HepG2 (cell line): ENCODE results near the gene ITGAE. TPM values are rescaled to one million over a fixed set of nuclear protein-coding genes. Genes with fewer than 3 reads are reported as not detected.

Experiments used
- ATAC-seq: fragments of 200-7000 bp; cut with Tn5 transposase; 3 replicates; pipeline ENCODE4 v1.9.1; 2020; ENCODE audit warnings: mild to moderate bottlenecking, moderate library complexity
- BruUV-seq: library from RNA; stranded (reverse); fragments of 400-500 nt; replicated peaks from 2 replicates; lab custom pipeline; 2021; lab: Mats Ljungman, UMichigan
- CTCF ChIA-PET: fragments of 300-600 bp; formaldehyde crosslinking; extraction: SDS; loops from one replicate; lab custom pipeline; 2021; ENCODE audit warnings: low total read pairs, inconsistent platforms, low intra/inter-chr PET ratio; lab: Yijun Ruan, JAX
- POLR2A ChIA-PET: fragments of 350-600 bp; sonication (Branson Sonifier 250); formaldehyde crosslinking; loops from one replicate; lab custom pipeline; 2020; ENCODE audit warnings: antibody characterized with exemption, inconsistent platforms; lab: Yijun Ruan, JAX
- DNase-seq: peaks from one replicate; pipeline ENCODE4 v3.0.0-alpha.2; 2015; ENCODE audit warnings: low spot score
- FAIRE-seq: peaks from 3 replicates; lab custom pipeline; 2011; peaks lifted over from hg19 to GRCh38; lab: Jason Lieb, UNC
- H2AFZ ChIP-seq: one replicate; pipeline ENCODE4 v1.6.1; 2011; ENCODE audit warnings: low read length, inconsistent platforms
- H3K27ac ChIP-seq: fragments of 300-600 bp; 3 replicates; pipeline ENCODE4 v1.8.0; 2011; ENCODE audit warnings: mixed run types, mild to moderate bottlenecking, mixed read lengths, low read length, inconsistent platforms; ENCODE audit not compliant: insufficient read depth; ENCODE audit errors: extremely low read length
- H3K27me3 ChIP-seq, 2 experiments: fragments of 200-600 bp in 1 of 2; 2 replicates in 1 of 2; 3 replicates in 1 of 2; pipeline versions ENCODE4 v1.6.0 to v1.8.0; 2011; ENCODE audit warnings: low read length in 2 of 2, mild to moderate bottlenecking in 2 of 2, moderate library complexity in 2 of 2, inconsistent platforms in 1 of 2; ENCODE audit not compliant: insufficient read depth in 2 of 2, control insufficient read depth in 1 of 2
- H3K36me3 ChIP-seq, 2 experiments: fragments of 200-600 bp in 1 of 2; replicated peaks in 1 of 2; 2 replicates in 1 of 2; 3 replicates in 1 of 2; pipeline versions ENCODE4 v1.5.1 to v1.8.0; 2011; ENCODE audit warnings: low read length in 2 of 2, inconsistent platforms in 1 of 2; ENCODE audit not compliant: insufficient read depth in 2 of 2, control insufficient read depth in 1 of 2
- H3K4me1 ChIP-seq: 2 replicates; pipeline ENCODE4 v1.5.1; 2012; ENCODE audit warnings: low read length, inconsistent platforms; ENCODE audit not compliant: insufficient read depth
- H3K4me2 ChIP-seq: 2 replicates; pipeline ENCODE4 v1.6.0; 2011; ENCODE audit warnings: low read depth, low read length, inconsistent platforms
- H3K4me3 ChIP-seq, 3 experiments: fragments of 200-600 bp in 1 of 3; sonication (generic), shearing (Covaris generic) in 1 of 3; replicated peaks in 1 of 3; 2 replicates each; pipeline ENCODE4 v1.5.1; 2011 to 2016; ENCODE audit warnings: low read length in 3 of 3, inconsistent platforms in 2 of 3, low read depth in 2 of 3, mild to moderate bottlenecking in 2 of 3, control low read depth in 1 of 3, mixed read lengths in 1 of 3; ENCODE audit not compliant: insufficient read depth in 1 of 3
- H3K79me2 ChIP-seq: one replicate; pipeline ENCODE4 v1.6.1; 2011; ENCODE audit warnings: low read length, inconsistent platforms; ENCODE audit not compliant: insufficient read depth
- H3K9ac ChIP-seq: 2 replicates; pipeline ENCODE4 v1.6.0; 2011; ENCODE audit warnings: mild to moderate bottlenecking, low read depth, low read length, inconsistent platforms; ENCODE audit not compliant: insufficient read depth
- H3K9me3 ChIP-seq: 2 replicates; pipeline ENCODE4 v1.5.1; 2012; ENCODE audit warnings: mild to moderate bottlenecking, low read length
- H4K20me1 ChIP-seq: 2 replicates; pipeline ENCODE4 v1.6.0; 2011; ENCODE audit warnings: inconsistent platforms, mild to moderate bottlenecking, low read length, moderate library complexity; ENCODE audit not compliant: insufficient read depth
- ATAD3A ChIP-seq: sonication (generic); formaldehyde crosslinking; IDR thresholded peaks from 2 replicates; pipeline ENCODE4 v1.4.0; 2020; ENCODE audit warnings: missing genetic modification reagents
- GATAD2A ChIP-seq: IDR thresholded peaks from 2 replicates; pipeline ENCODE4 v1.6.1; 2016
- KMT2B ChIP-seq: IDR thresholded peaks from 2 replicates; pipeline ENCODE4 v1.6.1; 2016; ENCODE audit warnings: missing genetic modification reagents, missing compliant biosample characterization
- NR3C1 ChIP-seq: sonication (generic); formaldehyde crosslinking; IDR thresholded peaks from 2 replicates; pipeline ENCODE4 v1.4.0; 2020; ENCODE audit warnings: missing genetic modification reagents
- ZNF343 ChIP-seq: sonication (generic); formaldehyde crosslinking; IDR thresholded peaks from 2 replicates; pipeline ENCODE4 v1.4.0; 2020; ENCODE audit warnings: mild to moderate bottlenecking, missing genetic modification reagents
- ZNF414 ChIP-seq: sonication (generic); formaldehyde crosslinking; IDR thresholded peaks from 2 replicates; pipeline ENCODE4 v1.5.0; 2020; ENCODE audit warnings: missing genetic modification reagents
- ZNF564 ChIP-seq: sonication (generic); formaldehyde crosslinking; IDR thresholded peaks from 2 replicates; pipeline ENCODE4 v1.8.1; 2023; ENCODE audit warnings: mild to moderate bottlenecking, missing genetic modification reagents
- ZNF652 ChIP-seq: IDR thresholded peaks from 2 replicates; pipeline ENCODE4 v1.6.1; 2016; ENCODE audit warnings: low read depth, borderline replicate concordance
- ZNF841 ChIP-seq: sonication (generic); formaldehyde crosslinking; IDR thresholded peaks from 2 replicates; pipeline ENCODE4 v1.8.1; 2023; ENCODE audit warnings: missing genetic modification reagents, borderline replicate concordance
- ZSCAN29 ChIP-seq: sonication (generic); formaldehyde crosslinking; conservative IDR thresholded peaks from 2 replicates; pipeline ENCODE4 v1.4.0; 2020; ENCODE audit warnings: mild to moderate bottlenecking, missing genetic modification reagents
- WGBS: methylation state at CpG from one replicate; pipeline ENCODE4 v1.1.6; 2017; ENCODE audit warnings: low lambda C conversion rate; 5-methylcytosine and 5-hydroxymethylcytosine counted together
- in situ Hi-C: cut with HindIII; loops from 2 replicates; pipeline ENCODE4 v1.10.0; 2017; ENCODE audit warnings: low pct_unique_long_range_greater_than_20kb; ENCODE audit not compliant: extremely low pct_ligation_motif_present
- intact Hi-C: fragments of 100-400 bp; cut with micrococcal nuclease; formaldehyde crosslinking; loops from one replicate; pipeline ENCODE4 v1.10.0; 2022; ENCODE audit not compliant: unreplicated experiment
- polyA plus RNA-seq, 8 experiments: library from polyadenylated mRNA; depleted of rRNA in 3 of 8; stranded (reverse) in 7 of 8; unstranded in 1 of 8; fragments of >200 nt; fragmentation: Illumina TruSeq in 4 of 8; extraction: Trizol in 4 of 8; gene quantifications; 2 replicates each; pipeline versions ENCODE4 v1.2.1 to v1.2.3, GENCODE V29; 2011 to 2016; ENCODE audit warnings: low read depth in 4 of 8, missing spikeins in 1 of 8, mixed read lengths in 1 of 8; ENCODE audit not compliant: insufficient read depth in 1 of 8
- total RNA-seq, 5 experiments: library from RNA; depleted of rRNA; stranded (reverse); fragments of >200 nt; fragmentation: Illumina TruSeq; extraction: Trizol; gene quantifications; 2 replicates each; pipeline ENCODE4 v1.2.3, GENCODE V29; 2016; ENCODE audit warnings: low read depth in 1 of 5
- TF ChIP-seq, protein P1 (sequence below): sonication (generic); formaldehyde crosslinking; IDR thresholded peaks from 2 replicates; pipeline ENCODE4 v1.4.0; 2020; ENCODE audit warnings: missing genetic modification reagents, borderline replicate concordance
- TF ChIP-seq, protein P2 (sequence below): sonication (generic); formaldehyde crosslinking; IDR thresholded peaks from 2 replicates; pipeline ENCODE4 v1.5.0; 2020; ENCODE audit warnings: missing genetic modification reagents, mild to moderate bottlenecking, borderline replicate concordance
- TF ChIP-seq, protein P3 (sequence below): sonication (generic); formaldehyde crosslinking; IDR thresholded peaks from 2 replicates; pipeline ENCODE4 v1.8.1; 2023; ENCODE audit warnings: missing genetic modification reagents, mild to moderate bottlenecking, borderline replicate concordance
- TF ChIP-seq, protein P4 (sequence below): IDR thresholded peaks from 2 replicates; pipeline ENCODE4 v1.6.1; 2018; ENCODE audit warnings: missing genetic modification reagents

Gene ITGAE
- total and polyA plus RNA-seq, 2 of the 13 experiments (the other 11 are each of a cell fraction or from before 2014, with no cell fraction given): 42.3 to 49.0 TPM

DNA sequence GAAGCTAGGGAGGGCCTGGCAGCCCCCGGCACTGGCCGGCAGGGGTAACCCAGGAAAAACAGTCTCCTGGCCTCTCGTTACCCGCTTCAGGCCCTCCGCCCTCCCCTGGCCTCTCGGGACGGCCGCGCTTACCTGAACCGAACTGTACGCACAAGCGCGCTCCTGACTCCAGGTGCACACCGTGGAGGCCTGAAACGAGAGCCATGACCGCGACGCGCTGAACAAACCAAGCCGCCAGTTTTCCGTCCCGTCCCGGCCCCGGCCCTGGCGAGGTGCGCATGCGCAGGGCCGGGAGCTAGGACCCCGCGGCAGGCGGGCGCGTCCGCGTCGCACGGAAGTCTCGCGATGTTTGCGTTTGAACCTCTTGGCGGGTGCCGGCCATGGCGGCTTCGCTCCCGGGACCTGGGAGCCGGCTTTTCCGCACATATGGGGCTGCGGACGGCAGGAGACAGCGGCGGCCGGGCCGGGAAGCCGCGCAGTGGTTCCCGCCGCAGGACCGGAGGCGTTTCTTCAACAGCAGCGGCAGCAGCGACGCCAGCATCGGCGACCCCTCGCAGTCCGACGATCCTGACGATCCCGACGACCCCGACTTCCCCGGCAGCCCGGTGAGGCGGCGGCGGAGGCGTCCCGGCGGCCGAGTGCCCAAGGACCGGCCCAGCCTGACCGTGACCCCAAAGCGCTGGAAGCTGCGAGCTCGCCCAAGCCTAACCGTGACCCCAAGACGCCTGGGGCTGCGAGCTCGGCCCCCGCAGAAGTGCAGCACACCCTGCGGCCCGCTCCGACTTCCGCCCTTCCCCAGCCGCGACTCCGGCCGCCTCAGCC is 77.2 kb downstream of the ITGAE start, which contains the start of gene HASPIN:
TSS of gene HASPIN (plus strand) at position 348 of the 822 bp plus-strand sequence. CDS start at position 381, 33 bp downstream.
- H3K4me2 ChIP-seq: peak within 1 kb of the TSS; percentile 83
- H4K20me1 ChIP-seq: no peaks in the 10 kb centered on the region
- peak within 1 kb of the TSS; percentile 46 for H2AFZ ChIP-seq
- H3K27me3 ChIP-seq: no peaks in the 10 kb centered on the region; a peak in 1 of 5 replicates
- ChIA-PET CTCF (interaction anchor here (0.9 kb wide), 1 partner anchor 103 kb away, joined by 3 read pairs; no protein-coding TSS in a partner anchor), POLR2A (interaction anchor here (1.1 to 2.2 kb wide), 11 partner anchors 9 to 675 kb away, joined by 3 to 13 read pairs (median 5); partner anchors contain the start of genes CTNS, NCBP3, SHPK and TAX1BP3)
- in situ Hi-C loops (no loop called here), intact Hi-C loops (no loop called here)
- DNase-seq (peak; percentile 83), ATAC-seq (peak; percentile 88), FAIRE-seq (no peak)
- H3K9ac ChIP-seq: peak within 1 kb of the TSS; percentile 84
- peaks cover 49% of the 10 kb centered on the region for H3K4me1 ChIP-seq
- peak within 1 kb of the TSS; percentile 65 to 99 (median 95) for H3K4me3 ChIP-seq
- H3K36me3 ChIP-seq: peaks cover 0 to 3% of the 10 kb centered on the region in 2 experiments; a peak in 2 of 5 replicates
- 2% methylated on average over 24 of the region's 98 CpGs for WGBS
- H3K79me2 ChIP-seq: peaks cover 38% of the 10 kb centered on the region
- peak within 1 kb of the TSS; percentile 80 for H3K27ac ChIP-seq
- no peaks in the 10 kb centered on the region for H3K9me3 ChIP-seq
- BruUV-seq: no TSS peak
- no peak for TF ChIP-seq NR3C1 (CRISPR knock-in tag)
- TF ChIP-seq, protein P1, sequence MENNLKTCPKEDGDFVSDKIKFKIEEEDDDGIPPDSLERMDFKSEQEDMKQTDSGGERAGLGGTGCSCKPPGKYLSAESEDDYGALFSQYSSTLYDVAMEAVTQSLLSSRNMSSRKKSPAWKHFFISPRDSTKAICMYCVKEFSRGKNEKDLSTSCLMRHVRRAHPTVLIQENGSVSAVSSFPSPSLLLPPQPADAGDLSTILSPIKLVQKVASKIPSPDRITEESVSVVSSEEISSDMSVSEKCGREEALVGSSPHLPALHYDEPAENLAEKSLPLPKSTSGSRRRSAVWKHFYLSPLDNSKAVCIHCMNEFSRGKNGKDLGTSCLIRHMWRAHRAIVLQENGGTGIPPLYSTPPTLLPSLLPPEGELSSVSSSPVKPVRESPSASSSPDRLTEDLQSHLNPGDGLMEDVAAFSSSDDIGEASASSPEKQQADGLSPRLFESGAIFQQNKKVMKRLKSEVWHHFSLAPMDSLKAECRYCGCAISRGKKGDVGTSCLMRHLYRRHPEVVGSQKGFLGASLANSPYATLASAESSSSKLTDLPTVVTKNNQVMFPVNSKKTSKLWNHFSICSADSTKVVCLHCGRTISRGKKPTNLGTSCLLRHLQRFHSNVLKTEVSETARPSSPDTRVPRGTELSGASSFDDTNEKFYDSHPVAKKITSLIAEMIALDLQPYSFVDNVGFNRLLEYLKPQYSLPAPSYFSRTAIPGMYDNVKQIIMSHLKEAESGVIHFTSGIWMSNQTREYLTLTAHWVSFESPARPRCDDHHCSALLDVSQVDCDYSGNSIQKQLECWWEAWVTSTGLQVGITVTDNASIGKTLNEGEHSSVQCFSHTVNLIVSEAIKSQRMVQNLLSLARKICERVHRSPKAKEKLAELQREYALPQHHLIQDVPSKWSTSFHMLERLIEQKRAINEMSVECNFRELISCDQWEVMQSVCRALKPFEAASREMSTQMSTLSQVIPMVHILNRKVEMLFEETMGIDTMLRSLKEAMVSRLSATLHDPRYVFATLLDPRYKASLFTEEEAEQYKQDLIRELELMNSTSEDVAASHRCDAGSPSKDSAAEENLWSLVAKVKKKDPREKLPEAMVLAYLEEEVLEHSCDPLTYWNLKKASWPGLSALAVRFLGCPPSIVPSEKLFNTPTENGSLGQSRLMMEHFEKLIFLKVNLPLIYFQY (CRISPR knock-in tag): peak; percentile 39; the same call in 1 of the 2 replicates
- no peak for TF ChIP-seq ATAD3A
- no peak for TF ChIP-seq ZNF652 (CRISPR knock-in tag)
- peak; percentile 43; the same call in 1 of the 2 replicates for TF ChIP-seq GATAD2A (CRISPR knock-in tag)
- TF ChIP-seq, protein P2, sequence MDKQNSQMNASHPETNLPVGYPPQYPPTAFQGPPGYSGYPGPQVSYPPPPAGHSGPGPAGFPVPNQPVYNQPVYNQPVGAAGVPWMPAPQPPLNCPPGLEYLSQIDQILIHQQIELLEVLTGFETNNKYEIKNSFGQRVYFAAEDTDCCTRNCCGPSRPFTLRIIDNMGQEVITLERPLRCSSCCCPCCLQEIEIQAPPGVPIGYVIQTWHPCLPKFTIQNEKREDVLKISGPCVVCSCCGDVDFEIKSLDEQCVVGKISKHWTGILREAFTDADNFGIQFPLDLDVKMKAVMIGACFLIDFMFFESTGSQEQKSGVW: no peak
- peak; percentile 74 for TF ChIP-seq ZNF343
- TF ChIP-seq, protein P3, sequence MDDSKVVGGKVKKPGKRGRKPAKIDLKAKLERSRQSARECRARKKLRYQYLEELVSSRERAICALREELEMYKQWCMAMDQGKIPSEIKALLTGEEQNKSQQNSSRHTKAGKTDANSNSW (CRISPR knock-in tag): no peak
- TF ChIP-seq KMT2B (CRISPR knock-in tag): peak; percentile 96
- TF ChIP-seq ZSCAN29 (CRISPR knock-in tag): peak; percentile 52; the same call in 1 of the 2 replicates
- no peak for TF ChIP-seq ZNF414
- TF ChIP-seq ZNF841 (CRISPR knock-in tag): peak; percentile 70; the same call in 1 of the 2 replicates
- TF ChIP-seq, protein P4, sequence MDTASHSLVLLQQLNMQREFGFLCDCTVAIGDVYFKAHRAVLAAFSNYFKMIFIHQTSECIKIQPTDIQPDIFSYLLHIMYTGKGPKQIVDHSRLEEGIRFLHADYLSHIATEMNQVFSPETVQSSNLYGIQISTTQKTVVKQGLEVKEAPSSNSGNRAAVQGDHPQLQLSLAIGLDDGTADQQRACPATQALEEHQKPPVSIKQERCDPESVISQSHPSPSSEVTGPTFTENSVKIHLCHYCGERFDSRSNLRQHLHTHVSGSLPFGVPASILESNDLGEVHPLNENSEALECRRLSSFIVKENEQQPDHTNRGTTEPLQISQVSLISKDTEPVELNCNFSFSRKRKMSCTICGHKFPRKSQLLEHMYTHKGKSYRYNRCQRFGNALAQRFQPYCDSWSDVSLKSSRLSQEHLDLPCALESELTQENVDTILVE (CRISPR knock-in tag): peak; percentile 69; the same call in 1 of the 2 replicates
- peak; percentile 67; the same call in 1 of the 2 replicates for TF ChIP-seq ZNF564 (CRISPR knock-in tag)
